ENCODE measurements around the gene CHRNA4.
A peak's percentile ranks its signal among the peaks of the same experiment; 100 is the strongest.

Gene CHRNA4

DNA sequence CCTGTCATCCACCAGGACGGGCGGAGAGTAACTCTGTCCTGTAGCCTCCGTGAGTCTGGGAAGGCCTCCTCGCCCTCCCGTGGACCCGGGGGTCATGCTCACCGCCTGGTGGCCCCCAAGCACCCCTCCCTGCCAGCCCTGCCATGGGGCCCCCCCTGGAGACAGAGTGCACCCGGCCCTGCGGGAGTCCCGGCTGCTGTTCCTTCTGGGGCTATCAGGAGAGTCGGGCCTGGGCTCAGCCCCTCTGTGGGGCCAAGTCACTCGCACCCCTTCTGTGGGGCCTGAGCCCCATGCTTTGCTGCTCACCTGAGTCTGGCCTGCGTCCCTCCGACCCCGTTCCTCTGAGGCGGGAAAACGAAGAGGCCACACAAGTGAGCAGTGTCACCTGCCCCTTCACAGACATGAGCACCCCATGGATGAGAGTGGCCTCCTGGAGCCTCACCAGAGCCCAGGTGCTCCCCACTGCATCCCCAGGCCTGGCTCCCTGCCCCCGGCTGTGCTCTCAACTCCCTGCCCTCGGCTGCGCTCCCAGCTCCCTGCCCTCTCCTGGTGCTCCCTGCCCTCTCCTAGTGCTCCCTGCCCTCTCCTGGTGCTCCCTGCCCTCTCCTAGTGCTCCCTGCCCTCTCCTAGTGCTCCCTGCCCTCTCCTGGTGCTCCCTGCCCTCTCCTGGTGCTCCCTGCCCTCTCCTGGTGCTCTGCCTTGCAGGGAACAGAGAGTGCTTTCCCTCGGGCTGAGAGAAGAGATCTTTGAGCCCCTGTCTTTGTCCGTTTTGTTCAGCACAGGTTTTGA, 4.6 kb upstream of the CHRNA4 start:
- peaks cover 29% of the 10 kb centered on the region for H3K27me3 ChIP-seq (ENCODE audit: insufficient read depth, low read length)
- no peaks in the 10 kb centered on the region for H3K9me3 ChIP-seq (ENCODE audit: insufficient read depth, low read depth, low read length)
- H3K27ac ChIP-seq (ENCODE audit: low read length), result no peak overlapping the region
- no peaks in the 10 kb centered on the region for H3K36me3 ChIP-seq (ENCODE audit: insufficient read depth, low read depth, low read length)
- no peak overlapping the region for H3K9ac ChIP-seq (ENCODE audit: low read depth, low read length)
- no peaks in the 10 kb centered on the region for H3K4me1 ChIP-seq (ENCODE audit: insufficient read depth, low read length)
- no peak overlapping the region for H3K4me3 ChIP-seq (ENCODE audit: low read length)

DNA sequence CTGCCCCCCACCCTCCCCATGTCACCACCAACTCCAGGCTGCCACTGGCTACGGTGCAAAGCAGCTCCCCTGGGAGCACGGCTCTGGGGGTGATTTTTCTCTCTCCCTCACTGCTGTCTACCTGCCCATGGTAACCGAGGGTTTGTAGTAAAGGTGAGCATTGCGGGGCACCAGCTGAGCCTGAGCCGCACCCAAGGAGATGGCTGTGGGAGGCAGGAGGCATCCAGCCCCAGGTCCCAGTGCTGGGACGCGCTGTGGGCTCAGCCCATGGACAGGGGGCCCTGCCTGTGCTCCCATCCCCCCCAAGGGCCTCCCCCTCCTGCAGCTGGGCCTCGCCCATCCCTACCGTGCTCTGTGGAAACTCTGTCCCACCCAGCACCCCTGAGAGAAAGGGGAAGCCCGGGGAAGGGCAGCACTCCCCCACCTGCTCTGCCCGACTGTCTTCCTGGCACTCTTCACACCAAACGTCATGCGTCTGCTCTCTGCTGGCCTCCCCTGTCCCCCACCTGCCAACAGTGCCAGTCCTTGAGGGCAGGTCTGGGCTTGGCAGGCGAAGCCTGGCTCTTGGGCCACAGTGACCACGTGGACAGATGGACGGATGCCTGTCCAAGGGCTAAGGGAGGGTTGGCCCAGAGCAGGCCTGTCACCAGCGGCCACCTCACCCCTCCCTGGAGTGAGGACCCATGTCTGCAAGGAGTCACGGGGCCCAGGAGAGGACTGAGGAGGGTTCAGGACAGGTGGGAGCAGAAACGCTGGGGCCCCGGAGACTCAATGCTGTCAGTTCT, 3.8 kb upstream of the CHRNA4 start:
- H3K4me1 ChIP-seq (ENCODE audit: insufficient read depth, low read length), result no peaks in the 10 kb centered on the region
- H3K36me3 ChIP-seq (ENCODE audit: insufficient read depth, low read depth, low read length), result no peaks in the 10 kb centered on the region
- peaks cover 37% of the 10 kb centered on the region for H3K27me3 ChIP-seq (ENCODE audit: insufficient read depth, low read length)
- no peak overlapping the region for H3K27ac ChIP-seq (ENCODE audit: low read length)
- H3K4me3 ChIP-seq (ENCODE audit: low read length), result no peak overlapping the region
- H3K9ac ChIP-seq (ENCODE audit: low read depth, low read length), result no peak overlapping the region
- no peaks in the 10 kb centered on the region for H3K9me3 ChIP-seq (ENCODE audit: insufficient read depth, low read depth, low read length)

DNA sequence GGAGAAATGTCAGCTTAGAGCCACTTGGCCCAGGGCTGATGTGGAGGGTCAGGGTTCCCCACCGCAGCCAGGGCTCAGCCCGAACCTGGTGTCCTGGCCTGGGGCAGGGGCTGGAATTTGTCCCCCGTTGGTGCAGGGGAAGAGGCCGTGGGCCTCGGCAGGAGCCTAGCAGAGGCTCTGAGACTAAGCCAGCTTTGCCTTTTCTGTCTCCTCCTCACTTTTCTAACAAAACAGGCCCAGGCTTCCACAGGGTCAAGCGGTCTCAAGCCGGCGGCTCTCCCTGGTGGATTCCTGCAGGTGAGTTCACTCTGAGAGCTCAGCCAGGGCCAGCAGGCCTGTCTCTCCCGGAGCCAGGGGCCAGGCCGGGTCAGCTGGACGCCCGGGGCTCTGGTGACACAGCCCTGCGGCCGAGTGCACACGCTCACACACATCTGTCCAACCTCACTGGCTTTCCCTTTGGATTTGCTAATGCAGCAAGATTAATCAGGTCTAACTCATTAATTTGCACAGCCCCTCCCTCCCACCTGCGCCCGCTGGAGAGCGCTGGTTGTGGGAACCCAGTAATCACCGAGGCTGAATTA, 2.9 kb upstream of the CHRNA4 start:
- no peaks in the 10 kb centered on the region for H3K36me3 ChIP-seq (ENCODE audit: insufficient read depth, low read depth, low read length)
- no peak overlapping the region for H3K4me3 ChIP-seq (ENCODE audit: low read length)
- no peaks in the 10 kb centered on the region for H3K4me1 ChIP-seq (ENCODE audit: insufficient read depth, low read length)
- no peak overlapping the region for H3K9ac ChIP-seq (ENCODE audit: low read depth, low read length)
- H3K9me3 ChIP-seq (ENCODE audit: insufficient read depth, low read depth, low read length), result no peaks in the 10 kb centered on the region
- H3K27me3 ChIP-seq (ENCODE audit: insufficient read depth, low read length), result peaks cover 44% of the 10 kb centered on the region
- H3K27ac ChIP-seq (ENCODE audit: low read length), result no peak overlapping the region

DNA sequence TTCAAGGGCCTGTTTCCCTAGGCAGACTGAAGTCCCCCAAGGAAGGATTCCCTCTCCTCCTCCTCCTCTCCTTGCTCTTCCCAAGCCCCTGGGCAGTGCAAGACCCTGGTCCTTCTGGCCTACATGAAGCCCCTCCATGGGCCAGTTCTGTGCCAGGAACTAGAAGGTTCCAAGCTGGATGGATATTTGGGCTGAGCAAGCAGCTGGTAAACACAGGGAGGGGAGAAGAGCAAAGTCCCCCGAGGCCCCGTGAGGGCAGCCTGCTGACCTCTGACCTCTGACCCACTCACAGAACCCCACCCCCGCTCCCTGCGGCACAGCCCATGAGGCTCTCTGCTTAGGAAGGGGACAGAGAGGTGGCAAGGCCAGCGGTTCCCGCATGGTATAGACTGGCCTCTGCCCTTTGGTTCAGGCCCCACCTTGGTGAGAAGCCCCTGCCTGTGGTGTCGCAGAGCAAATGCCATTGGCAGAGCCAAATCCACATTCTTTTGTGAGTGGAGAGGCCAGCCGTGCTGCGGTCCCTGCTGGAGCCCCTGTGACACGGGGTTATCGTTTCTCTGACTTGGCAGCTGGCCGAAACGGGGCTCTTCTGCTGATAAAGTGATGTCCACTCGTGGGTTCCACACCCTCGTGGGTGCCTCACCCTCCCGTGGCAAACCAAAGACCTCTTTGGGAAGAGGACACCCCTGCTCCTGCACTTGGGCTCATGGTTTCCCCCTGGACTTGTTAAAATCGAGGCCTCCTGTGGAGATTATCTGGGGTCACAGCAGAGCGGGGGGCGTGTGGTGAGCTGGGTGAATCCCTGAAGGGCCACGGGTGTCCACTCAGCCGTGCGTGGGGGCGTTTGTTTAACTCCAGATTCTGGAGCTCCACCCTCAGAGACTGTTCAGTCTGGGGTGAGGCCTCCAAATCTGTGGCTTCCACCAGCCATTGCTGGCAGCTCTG, 2.1 kb upstream of the CHRNA4 start:
- Histone ChIP-seq H3K4me3 (ENCODE audit: low read length) (no peak overlapping the region), H3K9ac (ENCODE audit: low read depth, low read length) (no peak overlapping the region), H3K36me3 (ENCODE audit: insufficient read depth, low read depth, low read length) (no peaks in the 10 kb centered on the region), H3K4me1 (ENCODE audit: insufficient read depth, low read length) (no peaks in the 10 kb centered on the region), H3K27ac (ENCODE audit: low read length) (no peak overlapping the region), H3K27me3 (ENCODE audit: insufficient read depth, low read length) (peaks cover 44% of the 10 kb centered on the region), H3K9me3 (ENCODE audit: insufficient read depth, low read depth, low read length) (no peaks in the 10 kb centered on the region)

DNA sequence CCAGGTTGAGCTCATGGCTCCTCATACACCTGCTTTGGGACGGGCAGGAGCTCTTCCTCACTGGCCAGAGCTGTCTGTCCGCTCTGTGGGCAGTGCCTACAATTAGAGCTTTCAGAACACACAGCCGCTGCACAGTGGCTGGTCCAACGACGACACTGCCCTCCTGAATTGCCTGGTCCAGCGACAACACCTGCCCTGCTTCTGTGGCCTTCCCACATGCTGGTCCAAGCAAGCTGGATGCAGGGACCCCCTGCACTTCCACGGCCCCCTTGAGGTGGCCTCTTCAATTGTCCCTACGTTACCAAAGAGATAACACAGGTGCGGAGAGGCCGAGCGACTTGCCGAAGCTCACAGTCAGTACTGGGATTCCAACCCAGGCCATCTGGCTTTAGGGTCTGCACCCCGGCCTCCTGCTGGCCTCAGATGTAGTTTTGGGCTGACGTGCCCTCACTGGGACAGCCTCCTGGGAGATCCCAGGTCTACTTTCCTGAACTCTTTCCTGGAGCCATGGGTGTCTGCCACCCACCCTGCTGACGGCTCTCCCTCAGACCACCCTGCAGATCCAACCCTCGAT, 1.4 kb upstream of the CHRNA4 start:
- no peak overlapping the region for H3K9ac ChIP-seq (ENCODE audit: low read depth, low read length)
- H3K36me3 ChIP-seq (ENCODE audit: insufficient read depth, low read depth, low read length), result no peaks in the 10 kb centered on the region
- no peak overlapping the region for H3K27ac ChIP-seq (ENCODE audit: low read length)
- no peaks in the 10 kb centered on the region for H3K9me3 ChIP-seq (ENCODE audit: insufficient read depth, low read depth, low read length)
- peak overlapping the region; percentile 59; the same call in 1 of the 2 replicates for H3K4me3 ChIP-seq (ENCODE audit: low read length)
- H3K4me1 ChIP-seq (ENCODE audit: insufficient read depth, low read length), result no peaks in the 10 kb centered on the region
- peaks cover 44% of the 10 kb centered on the region for H3K27me3 ChIP-seq (ENCODE audit: insufficient read depth, low read length)

DNA sequence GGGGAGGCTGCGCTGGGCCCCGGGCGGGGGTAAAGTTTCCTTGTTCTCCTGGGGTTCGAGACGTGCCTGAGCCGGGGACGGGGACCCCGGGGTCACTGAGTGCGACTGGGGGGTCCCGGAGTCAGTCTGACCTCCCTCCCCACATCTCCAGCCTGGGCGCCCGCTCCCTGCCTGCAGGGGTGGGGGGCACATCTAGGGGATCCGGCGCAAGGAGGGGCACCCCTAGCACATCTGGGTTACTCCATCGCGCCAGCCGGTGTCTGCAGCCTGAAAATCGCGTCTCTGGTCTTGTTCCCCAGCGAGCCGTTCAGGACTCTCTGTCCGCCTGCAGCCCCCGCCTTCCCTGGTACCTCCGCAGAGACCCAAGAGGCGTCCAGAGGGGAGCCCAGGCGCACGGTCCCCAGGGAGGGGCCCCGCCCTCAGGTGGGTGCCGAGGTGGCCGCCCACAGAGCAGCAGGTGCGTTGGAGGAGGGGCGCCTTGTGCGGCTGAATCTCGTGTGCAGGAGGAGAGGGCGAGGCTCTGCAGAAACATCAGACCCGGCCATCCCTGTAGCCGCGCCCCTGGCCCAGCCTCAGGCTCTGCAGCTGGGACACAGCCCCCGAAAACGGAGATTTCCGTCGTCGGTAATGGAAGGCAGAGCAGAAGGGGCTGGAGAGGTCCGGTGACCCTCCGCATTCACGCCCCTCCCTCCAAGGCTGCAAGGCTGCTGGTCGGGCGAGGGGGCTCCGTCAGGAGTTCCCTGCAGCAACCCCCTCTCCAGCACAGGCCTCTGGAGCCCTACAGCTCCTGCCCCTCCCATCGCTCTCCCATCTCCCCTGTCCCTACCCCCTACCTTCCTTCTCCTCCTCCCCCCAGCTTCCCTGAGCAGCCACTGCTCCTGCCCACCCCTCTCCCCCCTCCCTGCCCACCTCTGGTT, 628 bp upstream of the CHRNA4 start:
- peaks cover 44% of the 10 kb centered on the region for H3K27me3 ChIP-seq (ENCODE audit: insufficient read depth, low read length)

DNA sequence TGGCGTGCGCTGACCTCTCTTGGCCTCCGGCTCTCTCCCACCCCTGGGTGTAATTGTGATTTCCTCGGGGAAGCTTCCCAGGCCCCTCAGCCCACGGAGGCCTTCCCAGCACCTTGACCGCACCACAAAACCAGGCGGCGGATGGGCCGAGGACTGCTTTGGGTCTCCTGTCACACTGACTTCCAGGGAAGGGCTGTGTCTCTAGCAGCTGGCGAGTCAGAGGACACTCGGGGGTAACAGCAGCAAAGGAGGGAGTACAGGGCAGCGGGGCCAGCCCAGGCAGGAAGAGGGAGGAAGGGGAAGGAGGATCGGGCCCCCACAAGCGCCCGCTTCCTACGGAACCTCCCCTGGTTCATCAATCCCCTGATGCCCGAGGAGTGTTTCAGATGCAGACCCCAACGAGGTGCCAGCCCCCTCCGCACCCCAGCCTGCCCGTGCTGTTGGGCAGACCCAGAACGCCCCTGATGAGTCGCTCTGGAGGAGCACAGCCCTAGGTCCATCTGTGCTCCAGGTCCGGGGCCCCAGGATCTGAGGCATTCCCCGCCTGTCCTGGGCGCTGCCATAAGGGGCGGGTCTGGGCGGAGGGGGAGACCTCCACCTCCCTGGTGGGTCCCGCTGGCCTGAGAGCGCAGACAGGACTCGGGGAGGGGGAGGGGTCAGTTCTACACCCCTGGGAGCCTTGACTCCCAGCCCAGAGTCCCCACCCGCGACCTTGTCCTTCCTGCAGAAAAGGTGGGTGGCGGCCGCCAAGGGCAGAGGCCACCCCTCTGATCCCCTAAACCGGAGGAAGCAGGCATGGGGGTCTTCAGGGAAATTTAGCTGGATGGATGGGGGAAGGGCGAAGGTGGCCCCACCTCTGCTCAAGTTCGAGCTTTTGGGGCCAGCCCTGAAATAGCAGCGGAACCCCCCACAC, 956 bp downstream of the CHRNA4 start:
- no peak overlapping the region for H3K9ac ChIP-seq (ENCODE audit: low read depth, low read length)
- peaks cover 44% of the 10 kb centered on the region for H3K27me3 ChIP-seq (ENCODE audit: insufficient read depth, low read length)
- no peaks in the 10 kb centered on the region for H3K36me3 ChIP-seq (ENCODE audit: insufficient read depth, low read depth, low read length)
- peak overlapping the region; percentile 59; the same call in 1 of the 2 replicates for H3K4me3 ChIP-seq (ENCODE audit: low read length)
- H3K9me3 ChIP-seq (ENCODE audit: insufficient read depth, low read depth, low read length), result no peaks in the 10 kb centered on the region
- H3K27ac ChIP-seq (ENCODE audit: low read length), result no peak overlapping the region
- H3K4me1 ChIP-seq (ENCODE audit: insufficient read depth, low read length), result no peaks in the 10 kb centered on the region

More for the DNA sequence above, 628 bp upstream of the CHRNA4 start:
- Histone ChIP-seq H3K9ac (ENCODE audit: low read depth, low read length) (no peak overlapping the region), H3K4me1 (ENCODE audit: insufficient read depth, low read length) (no peaks in the 10 kb centered on the region), H3K9me3 (ENCODE audit: insufficient read depth, low read depth, low read length) (no peaks in the 10 kb centered on the region), H3K4me3 (ENCODE audit: low read length) (peak overlapping the region; percentile 59; the same call in 1 of the 2 replicates), H3K27ac (ENCODE audit: low read length) (no peak overlapping the region), H3K36me3 (ENCODE audit: insufficient read depth, low read depth, low read length) (no peaks in the 10 kb centered on the region)

DNA sequence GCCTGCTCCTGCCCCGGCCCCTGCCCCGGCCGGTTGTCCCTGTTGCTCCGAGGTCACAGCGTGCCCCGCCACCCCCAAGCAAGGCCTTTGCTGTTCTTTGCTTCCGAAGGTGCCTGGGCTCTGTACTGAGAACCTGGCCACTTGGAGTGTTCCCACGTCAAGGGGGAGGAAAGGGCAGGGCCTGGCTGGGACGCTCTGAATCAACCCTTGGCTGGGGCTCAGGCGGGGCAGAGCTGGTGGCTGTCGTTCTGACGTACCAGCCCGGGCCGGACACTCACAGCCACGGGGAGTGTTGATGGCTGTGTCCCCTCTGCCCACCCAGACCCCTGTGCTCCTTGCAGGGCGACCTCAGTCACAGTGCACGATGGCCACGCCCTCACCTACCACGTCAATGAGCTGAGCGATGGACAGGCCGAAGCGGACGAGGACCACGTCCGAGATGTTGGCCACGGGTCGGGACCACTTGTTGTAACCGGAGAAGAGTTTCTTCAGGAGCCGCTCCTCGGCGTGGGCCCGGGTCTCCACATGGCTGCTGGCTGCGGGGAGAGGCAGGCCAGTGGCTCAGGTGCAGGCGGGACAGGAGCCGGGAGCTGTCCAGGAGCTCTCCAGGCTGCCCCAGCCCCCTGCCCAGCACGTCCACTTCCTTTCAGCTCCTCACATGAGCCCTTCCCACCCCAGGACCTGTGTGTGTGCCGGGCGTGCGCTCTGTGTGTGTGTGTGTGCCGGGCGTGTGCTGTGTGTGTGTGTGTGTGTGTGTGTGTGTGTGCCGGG, 1.8 kb downstream of the CHRNA4 start:
- peaks cover 44% of the 10 kb centered on the region for H3K27me3 ChIP-seq (ENCODE audit: insufficient read depth, low read length)
- no peak overlapping the region for H3K4me3 ChIP-seq (ENCODE audit: low read length)
- no peaks in the 10 kb centered on the region for H3K4me1 ChIP-seq (ENCODE audit: insufficient read depth, low read length)
- no peaks in the 10 kb centered on the region for H3K9me3 ChIP-seq (ENCODE audit: insufficient read depth, low read depth, low read length)
- H3K27ac ChIP-seq (ENCODE audit: low read length), result no peak overlapping the region
- H3K9ac ChIP-seq (ENCODE audit: low read depth, low read length), result no peak overlapping the region
- no peaks in the 10 kb centered on the region for H3K36me3 ChIP-seq (ENCODE audit: insufficient read depth, low read depth, low read length)

Measured in iPS-20b (cell line).